ENCODE results near the gene PHACTR4. TPM values are rescaled to one million over a fixed set of nuclear protein-coding genes. Genes with fewer than 3 reads are reported as not detected.
"Not testable (repeated sequence)": the region's sequence is repeated elsewhere in the genome, so short reads cannot be mapped to it uniquely, and the experiment has no call there.

Gene PHACTR4
- total RNA-seq, 1 donor from 2014 or later: 10.3 TPM

GRCh38 chr1:28521502-28522164, 152.1 kb downstream of the PHACTR4 start:
- DNase-seq (ENCODE audit: low read depth in 2 of 2): no peak

GRCh38 chr1:28522537-28522936, 153.0 kb downstream of the PHACTR4 start:
- not testable (repeated sequence) for DNase-seq (ENCODE audit: low read depth in 2 of 2)

DNA sequence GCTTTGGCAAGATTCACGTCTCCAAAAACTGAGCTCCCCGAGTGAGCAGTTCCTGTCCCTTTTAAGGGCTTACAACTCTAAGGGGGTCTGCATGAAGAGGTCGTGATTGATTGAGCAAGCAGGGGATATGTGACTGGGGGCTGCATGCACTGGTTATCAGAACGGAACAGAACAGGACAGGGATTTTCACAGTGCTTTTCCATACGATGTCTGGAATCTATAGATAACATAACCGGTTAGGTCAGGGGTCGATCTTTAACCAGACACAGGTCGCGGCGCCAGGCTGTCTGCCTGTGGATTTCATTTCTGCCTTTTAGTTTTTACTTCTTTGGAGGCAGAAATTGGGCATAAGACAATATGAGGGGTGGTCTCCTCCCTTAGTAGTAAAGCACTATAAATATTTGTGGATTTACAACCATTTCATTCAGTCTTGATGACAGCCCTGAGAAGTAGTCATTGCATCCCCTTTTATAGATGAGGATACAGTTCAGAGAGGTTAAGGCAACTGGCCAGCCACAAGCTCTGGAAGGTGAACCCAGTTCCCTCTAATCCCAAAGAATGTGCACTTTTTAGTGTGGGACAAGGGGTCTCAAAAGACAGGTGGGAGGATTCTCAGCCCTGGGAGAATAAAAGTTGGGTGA, 155.6 kb downstream of the PHACTR4 start:
- DNase-seq (ENCODE audit: low read depth in 2 of 2): not testable (repeated sequence)

GRCh38 chr1:28526886-28527285, 157.3 kb downstream of the PHACTR4 start:
- no peak for DNase-seq (ENCODE audit: low read depth in 2 of 2)

DNA sequence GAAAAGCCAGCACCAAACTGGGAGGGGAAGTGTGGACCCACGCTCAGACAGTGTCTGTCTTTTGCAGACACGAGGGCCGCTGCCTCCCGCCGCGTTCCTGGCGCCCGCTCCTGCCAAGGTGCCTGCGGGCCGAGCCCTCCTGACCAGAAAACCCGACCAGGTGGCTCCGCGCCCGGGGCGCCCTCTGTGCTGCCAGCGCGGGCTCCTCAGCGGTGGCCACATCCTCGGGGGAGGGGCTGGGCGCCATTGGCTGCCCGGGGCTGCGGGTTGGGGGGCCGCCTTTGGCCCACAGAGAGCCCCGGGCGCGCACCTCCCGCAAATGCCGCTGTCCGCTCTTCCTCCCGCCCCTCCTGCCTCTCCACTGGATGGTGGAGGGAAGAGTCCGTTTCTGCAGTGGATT, 160.9 kb downstream of the PHACTR4 start:
- DNase-seq (ENCODE audit: low read depth in 2 of 2): no peak

GRCh38 chr1:28534671-28535070, 165.1 kb downstream of the PHACTR4 start:
- DNase-seq (ENCODE audit: low read depth in 2 of 2): no peak

GRCh38 chr1:28535180-28535579, 165.6 kb downstream of the PHACTR4 start:
- DNase-seq (ENCODE audit: low read depth in 2 of 2): no peak

DNA sequence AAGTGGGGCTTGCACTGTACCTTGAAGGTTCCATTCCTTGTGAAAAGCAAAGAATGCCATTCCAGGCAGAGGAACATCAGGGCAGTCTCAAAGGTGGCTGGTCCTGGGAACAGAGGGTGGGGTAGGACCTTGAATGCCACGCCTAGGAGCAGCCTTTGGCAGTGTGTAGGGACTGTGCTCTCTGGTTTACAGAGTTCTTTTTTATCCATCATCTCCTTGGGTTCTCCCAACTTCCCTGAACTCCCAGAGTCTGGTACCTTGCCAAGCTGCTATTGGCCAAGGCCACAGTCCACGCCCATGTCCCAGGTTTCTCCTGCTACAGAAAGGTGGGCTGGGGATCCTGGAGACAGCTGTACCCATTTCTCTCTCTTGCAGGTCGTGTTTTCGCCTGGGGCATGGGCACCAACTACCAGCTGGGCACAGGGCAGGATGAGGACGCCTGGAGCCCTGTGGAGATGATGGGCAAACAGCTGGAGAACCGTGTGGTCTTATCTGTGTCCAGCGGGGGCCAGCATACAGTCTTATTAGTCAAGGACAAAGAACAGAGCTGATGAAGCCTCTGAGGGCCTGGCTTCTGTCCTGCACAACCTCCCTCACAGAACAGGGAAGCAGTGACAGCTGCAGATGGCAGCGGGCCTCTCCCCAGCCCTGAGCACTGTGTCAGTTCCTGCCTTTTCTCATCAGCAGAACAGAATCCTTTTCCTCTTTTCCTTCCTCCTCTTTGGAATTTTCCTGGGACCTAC, 168.1 kb downstream of the PHACTR4 start:
- DNase-seq (ENCODE audit: low read depth in 2 of 2): no peak

- DNase-seq (ENCODE audit: low read depth in 2 of 2): no peak
These were observed 168.7 kb downstream of the PHACTR4 start for GRCh38 chr1:28538286-28538685.

DNA sequence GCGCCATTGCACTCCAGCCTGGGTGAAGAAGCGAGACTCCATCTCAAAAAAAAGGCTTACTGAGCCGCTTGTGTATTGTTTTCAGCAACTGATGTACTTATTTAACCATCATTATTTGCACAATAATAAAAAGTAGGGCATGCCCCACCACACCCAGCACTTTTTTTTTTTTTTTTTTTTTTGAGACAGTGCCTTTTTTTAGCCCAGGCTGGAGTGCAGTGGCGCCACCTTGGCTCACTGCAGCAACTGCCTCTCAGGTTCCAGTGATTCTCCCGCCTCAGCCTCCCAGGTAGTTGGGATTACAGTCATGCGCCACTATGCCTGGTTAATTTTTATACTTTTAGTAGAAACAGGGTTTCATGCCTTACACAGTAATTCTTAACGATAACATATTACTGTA, 171.1 kb downstream of the PHACTR4 start:
- DNase-seq (ENCODE audit: low read depth in 2 of 2): no peak

DNA sequence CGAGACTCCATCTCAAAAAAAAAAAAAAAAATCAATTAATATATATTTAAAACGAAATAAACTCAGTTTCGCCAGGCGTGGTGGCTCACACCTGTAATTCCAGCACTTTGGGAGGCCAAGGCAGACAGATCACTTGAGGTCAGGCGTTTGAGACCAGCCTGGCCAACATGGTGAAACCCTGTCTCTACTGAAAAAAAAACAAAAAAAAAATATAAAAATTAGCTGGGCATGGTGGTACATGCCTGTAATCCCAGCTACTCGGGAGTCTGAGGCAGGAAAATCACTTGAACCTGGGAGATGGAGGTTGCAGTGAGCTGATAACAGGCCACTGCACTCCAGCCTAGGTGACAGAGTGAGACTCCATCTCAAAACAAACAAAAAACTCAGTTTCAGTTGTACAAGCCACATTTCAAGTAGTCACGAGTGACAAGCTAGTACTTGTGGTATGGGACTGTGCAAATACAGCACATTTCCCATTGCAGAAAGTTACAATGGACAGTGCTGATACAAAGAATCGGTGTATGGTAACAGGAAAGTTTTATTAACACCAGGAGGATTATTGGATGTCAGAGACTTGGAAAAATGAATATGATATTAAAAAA, 172.0 kb downstream of the PHACTR4 start:
- not testable (repeated sequence) for DNase-seq (ENCODE audit: low read depth in 2 of 2)

DNA sequence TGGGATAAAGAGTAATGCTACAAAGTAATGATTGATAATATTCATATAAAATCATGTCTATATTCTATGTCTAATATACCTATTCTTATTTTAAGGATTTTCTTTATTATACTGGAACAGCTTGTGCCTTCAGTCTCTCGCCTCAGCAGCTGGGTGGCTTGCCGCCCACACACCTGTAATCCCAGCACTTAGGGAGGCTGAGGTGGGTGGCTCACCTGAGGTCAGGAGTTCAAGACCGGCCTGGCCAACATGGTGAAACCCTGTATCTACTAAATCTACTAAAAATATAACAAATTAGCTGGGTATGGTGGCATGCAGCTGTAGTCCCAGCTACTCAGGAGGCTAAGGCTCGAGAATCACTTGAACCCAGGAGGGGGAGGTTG, 175.7 kb downstream of the PHACTR4 start:
- DNase-seq (ENCODE audit: low read depth in 2 of 2): no peak

DNA sequence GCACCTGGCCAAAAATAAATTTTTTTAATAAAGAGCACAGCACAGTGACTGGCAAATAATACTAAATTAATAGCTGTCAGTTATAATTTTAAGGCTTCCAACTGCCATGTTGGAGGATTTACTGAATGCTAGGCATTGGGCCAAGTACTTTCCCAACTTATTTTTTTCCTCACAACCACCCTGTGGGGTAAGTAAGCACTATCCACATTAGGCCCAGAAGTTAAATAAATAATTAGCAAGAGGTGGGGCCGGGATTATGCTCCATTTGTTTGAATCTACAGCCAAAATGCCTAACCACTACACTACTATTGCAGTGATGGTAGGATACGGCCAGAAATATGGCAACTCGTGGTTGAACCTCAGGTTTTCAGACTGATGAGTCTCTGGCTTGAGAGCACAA, 178.8 kb downstream of the PHACTR4 start:
- DNase-seq (ENCODE audit: low read depth in 2 of 2): no peak

Other genes with a start within 250 kb of the PHACTR4 start
- under 0.01 TPM in 2 replicates for gene PTAFR, start 193.1 kb upstream of the PHACTR4 start, total RNA-seq
- gene DNAJC8, start 136.7 kb upstream of the PHACTR4 start, total RNA-seq: 37.7 and 50.2 TPM in 2 replicates
- 99.2 and 121 TPM in 2 replicates for gene ATP5IF1, start 133.6 kb upstream of the PHACTR4 start, total RNA-seq
- gene SESN2, start 110.2 kb upstream of the PHACTR4 start, total RNA-seq: 5.0 and 7.0 TPM in 2 replicates
- 17.7 and 22.6 TPM in 2 replicates for gene MED18, start 40.7 kb upstream of the PHACTR4 start, total RNA-seq
- gene RCC1, start 136.3 kb downstream of the PHACTR4 start, total RNA-seq: 40.1 and 46.6 TPM in 2 replicates
- 17.7 and 19.2 TPM in 2 replicates for gene TRNAU1AP, start 183.3 kb downstream of the PHACTR4 start, total RNA-seq
- 3.2 and 3.9 TPM in 2 replicates for gene RAB42, start 222.5 kb downstream of the PHACTR4 start, total RNA-seq

Data from lung microvascular endothelial cell (primary cell).